ENCODE measurements around the gene SLC4A4. TPM values are rescaled to one million over a fixed set of nuclear protein-coding genes. Genes with fewer than 3 reads are reported as not detected.

SLC4A4 gene
- total and polyA plus RNA-seq, 2 of the 13 experiments (the other 11 are each of a cell fraction or from before 2014, with no cell fraction given), result 0.01 TPM; not detected in 1

GRCh38 chr4:71538528-71538927, 199.7 kb downstream of the SLC4A4 start:
- no peaks in the 10 kb centered on the region for H3K4me1 ChIP-seq (ENCODE audit: insufficient read depth, low read length)
- FAIRE-seq (no peak), DNase-seq (ENCODE audit: low spot score) (no peak), ATAC-seq (no peak)
- TF ChIP-seq PRMT3 (CRISPR knock-in tag; IDR thresholded peaks at IDR 0.05; ENCODE audit: borderline replicate concordance, low read depth), result no peak
- 24% methylated on average over 2 of the region's 2 CpGs for WGBS (ENCODE audit: low lambda C conversion rate)
- H3K36me3 ChIP-seq (replicated peaks in 1 of 2; ENCODE audit: control insufficient read depth in 1 of 2, insufficient read depth in 2 of 2, low read length in 2 of 2), result no peaks in the 10 kb centered on the region
- no peaks in the 10 kb centered on the region for H3K27me3 ChIP-seq (ENCODE audit: control insufficient read depth in 1 of 2, insufficient read depth in 2 of 2, low read length in 2 of 2)
- no peak overlapping the region for H3K9ac ChIP-seq (ENCODE audit: insufficient read depth, low read depth, low read length)
- H3K9me3 ChIP-seq (ENCODE audit: low read length), result no peaks in the 10 kb centered on the region
- H2AFZ ChIP-seq (ENCODE audit: low read length), result no peak overlapping the region
- in situ Hi-C loops (cut with HindIII; ENCODE audit: extremely low pct_ligation_motif_present, low pct_unique_long_range_greater_than_20kb), result no loop called here
- POLR2A ChIA-PET, result no interaction called here
- H3K79me2 ChIP-seq (ENCODE audit: insufficient read depth, low read length), result no peaks in the 10 kb centered on the region
- BruUV-seq (replicated peaks), result no TSS peak
- intact Hi-C loops (cut with micrococcal nuclease; ENCODE audit: unreplicated experiment), result no loop called here
- H3K4me3 ChIP-seq (replicated peaks in 1 of 3; ENCODE audit: insufficient read depth in 1 of 3, low read depth in 2 of 3, low read length in 3 of 3), result no peak overlapping the region
- H3K27ac ChIP-seq (ENCODE audit: extremely low read length, insufficient read depth, low read length), result no peak overlapping the region
- no peaks in the 10 kb centered on the region for H4K20me1 ChIP-seq (ENCODE audit: insufficient read depth, low read length)
- CTCF ChIA-PET (ENCODE audit: low intra/inter-chr PET ratio, low total read pairs), result no interaction called here
- H3K4me2 ChIP-seq (ENCODE audit: low read depth, low read length), result no peak overlapping the region

GRCh38 chr4:71540749-71541269, 202.0 kb downstream of the SLC4A4 start:
- Histone ChIP-seq H4K20me1 (ENCODE audit: insufficient read depth, low read length) (no peaks in the 10 kb centered on the region), H3K4me2 (ENCODE audit: low read depth, low read length) (no peak overlapping the region), H3K27ac (ENCODE audit: extremely low read length, insufficient read depth, low read length) (no peak overlapping the region), H2AFZ (ENCODE audit: low read length) (no peak overlapping the region), H3K9me3 (ENCODE audit: low read length) (no peaks in the 10 kb centered on the region), H3K27me3 (ENCODE audit: control insufficient read depth in 1 of 2, insufficient read depth in 2 of 2, low read length in 2 of 2) (no peaks in the 10 kb centered on the region), H3K9ac (ENCODE audit: insufficient read depth, low read depth, low read length) (no peak overlapping the region), H3K4me3 (replicated peaks in 1 of 3; ENCODE audit: insufficient read depth in 1 of 3, low read depth in 2 of 3, low read length in 3 of 3) (no peak overlapping the region), H3K4me1 (ENCODE audit: insufficient read depth, low read length) (no peaks in the 10 kb centered on the region), H3K36me3 (replicated peaks in 1 of 2; ENCODE audit: control insufficient read depth in 1 of 2, insufficient read depth in 2 of 2, low read length in 2 of 2) (no peaks in the 10 kb centered on the region), H3K79me2 (ENCODE audit: insufficient read depth, low read length) (no peaks in the 10 kb centered on the region)
- no peak for FAIRE-seq
- no peak for TF ChIP-seq GLI4 (CRISPR knock-in tag; IDR thresholded peaks at IDR 0.05; ENCODE audit: borderline replicate concordance)
- peak; percentile 26; the same call in 1 of the 2 replicates for TF ChIP-seq FOSL2 (CRISPR knock-in tag; IDR thresholded peaks at IDR 0.05)
- TF ChIP-seq ZNF510 (CRISPR knock-in tag; IDR thresholded peaks at IDR 0.05; ENCODE audit: low read depth), result no peak
- no peak for TF ChIP-seq ZMYM3 (CRISPR knock-in tag; IDR thresholded peaks at IDR 0.05)
- TF ChIP-seq HMG20A (CRISPR knock-in tag; IDR thresholded peaks at IDR 0.05; ENCODE audit: borderline replicate concordance), result no peak
- BruUV-seq (replicated peaks), result no TSS peak
- in situ Hi-C loops (cut with HindIII; ENCODE audit: extremely low pct_ligation_motif_present, low pct_unique_long_range_greater_than_20kb) (no loop called here), intact Hi-C loops (cut with micrococcal nuclease; ENCODE audit: unreplicated experiment) (no loop called here)
- CTCF ChIA-PET (ENCODE audit: low intra/inter-chr PET ratio, low total read pairs), result no interaction called here
- WGBS (ENCODE audit: low lambda C conversion rate), result 17% methylated on average over 4 of the region's 4 CpGs
- ATAC-seq, result peak; percentile 64
- DNase-seq (ENCODE audit: low spot score), result no peak
- POLR2A ChIA-PET, result no interaction called here

Measured in HepG2 (cell line).